HepG2 (cell line): Measurements from ENCODE around the gene ALK. TPM values are rescaled to one million over a fixed set of nuclear protein-coding genes. Genes with fewer than 3 reads are reported as not detected.

Experiments
- ATAC-seq: fragments of 200-7000 bp; cut with Tn5 transposase; 3 replicates; pipeline ENCODE4 v1.9.1; 2020; ENCODE audit warnings: mild to moderate bottlenecking, moderate library complexity
- BruUV-seq: library from RNA; stranded (reverse); fragments of 400-500 nt; replicated peaks from 2 replicates; lab custom pipeline; 2021; lab: Mats Ljungman, UMichigan
- CTCF ChIA-PET: fragments of 300-600 bp; formaldehyde crosslinking; extraction: SDS; loops from one replicate; lab custom pipeline; 2021; ENCODE audit warnings: low total read pairs, inconsistent platforms, low intra/inter-chr PET ratio; lab: Yijun Ruan, JAX
- POLR2A ChIA-PET: fragments of 350-600 bp; sonication (Branson Sonifier 250); formaldehyde crosslinking; loops from one replicate; lab custom pipeline; 2020; ENCODE audit warnings: antibody characterized with exemption, inconsistent platforms; lab: Yijun Ruan, JAX
- DNase-seq: peaks from one replicate; pipeline ENCODE4 v3.0.0-alpha.2; 2015; ENCODE audit warnings: low spot score
- FAIRE-seq: peaks from 3 replicates; lab custom pipeline; 2011; peaks lifted over from hg19 to GRCh38; lab: Jason Lieb, UNC
- H2AFZ ChIP-seq: one replicate; pipeline ENCODE4 v1.6.1; 2011; ENCODE audit warnings: low read length, inconsistent platforms
- H3K27ac ChIP-seq: fragments of 300-600 bp; 3 replicates; pipeline ENCODE4 v1.8.0; 2011; ENCODE audit warnings: mixed run types, mild to moderate bottlenecking, mixed read lengths, low read length, inconsistent platforms; ENCODE audit not compliant: insufficient read depth; ENCODE audit errors: extremely low read length
- H3K27me3 ChIP-seq, 2 experiments: fragments of 200-600 bp in 1 of 2; 2 replicates in 1 of 2; 3 replicates in 1 of 2; pipeline versions ENCODE4 v1.6.0 to v1.8.0; 2011; ENCODE audit warnings: low read length in 2 of 2, mild to moderate bottlenecking in 2 of 2, moderate library complexity in 2 of 2, inconsistent platforms in 1 of 2; ENCODE audit not compliant: insufficient read depth in 2 of 2, control insufficient read depth in 1 of 2
- H3K36me3 ChIP-seq, 2 experiments: fragments of 200-600 bp in 1 of 2; replicated peaks in 1 of 2; 2 replicates in 1 of 2; 3 replicates in 1 of 2; pipeline versions ENCODE4 v1.5.1 to v1.8.0; 2011; ENCODE audit warnings: low read length in 2 of 2, inconsistent platforms in 1 of 2; ENCODE audit not compliant: insufficient read depth in 2 of 2, control insufficient read depth in 1 of 2
- H3K4me1 ChIP-seq: 2 replicates; pipeline ENCODE4 v1.5.1; 2012; ENCODE audit warnings: low read length, inconsistent platforms; ENCODE audit not compliant: insufficient read depth
- H3K4me2 ChIP-seq: 2 replicates; pipeline ENCODE4 v1.6.0; 2011; ENCODE audit warnings: low read depth, low read length, inconsistent platforms
- H3K4me3 ChIP-seq, 3 experiments: fragments of 200-600 bp in 1 of 3; sonication (generic), shearing (Covaris generic) in 1 of 3; replicated peaks in 1 of 3; 2 replicates each; pipeline ENCODE4 v1.5.1; 2011 to 2016; ENCODE audit warnings: low read length in 3 of 3, inconsistent platforms in 2 of 3, low read depth in 2 of 3, mild to moderate bottlenecking in 2 of 3, control low read depth in 1 of 3, mixed read lengths in 1 of 3; ENCODE audit not compliant: insufficient read depth in 1 of 3
- H3K79me2 ChIP-seq: one replicate; pipeline ENCODE4 v1.6.1; 2011; ENCODE audit warnings: low read length, inconsistent platforms; ENCODE audit not compliant: insufficient read depth
- H3K9ac ChIP-seq: 2 replicates; pipeline ENCODE4 v1.6.0; 2011; ENCODE audit warnings: mild to moderate bottlenecking, low read depth, low read length, inconsistent platforms; ENCODE audit not compliant: insufficient read depth
- H3K9me3 ChIP-seq: 2 replicates; pipeline ENCODE4 v1.5.1; 2012; ENCODE audit warnings: mild to moderate bottlenecking, low read length
- H4K20me1 ChIP-seq: 2 replicates; pipeline ENCODE4 v1.6.0; 2011; ENCODE audit warnings: inconsistent platforms, mild to moderate bottlenecking, low read length, moderate library complexity; ENCODE audit not compliant: insufficient read depth
- CENPBD1 ChIP-seq: sonication (generic); formaldehyde crosslinking; IDR thresholded peaks from 2 replicates; pipeline ENCODE4 v1.8.0; 2022; ENCODE audit warnings: missing genetic modification reagents, low read depth, mild to moderate bottlenecking, borderline replicate concordance
- FOXP1 ChIP-seq, 2 experiments: fragments of 450-650 bp in 1 of 2; IDR thresholded peaks; 2 replicates each; pipeline ENCODE4 v1.6.1; 2017 to 2018; ENCODE audit warnings: antibody characterized with exemption in 1 of 2
- JUND ChIP-seq: sonication (generic); formaldehyde crosslinking; IDR thresholded peaks from 2 replicates; pipeline ENCODE4 v1.8.0; 2022; ENCODE audit warnings: mild to moderate bottlenecking, missing genetic modification reagents
- KDM1A ChIP-seq: IDR thresholded peaks from 2 replicates; pipeline ENCODE4 v1.6.1; 2016; ENCODE audit warnings: missing compliant biosample characterization
- LRRFIP1 ChIP-seq: sonication (generic); formaldehyde crosslinking; conservative IDR thresholded peaks from 2 replicates; pipeline ENCODE4 v1.4.0; 2020; ENCODE audit warnings: missing genetic modification reagents
- MAFF ChIP-seq: IDR thresholded peaks from 2 replicates; pipeline ENCODE4 v1.6.1; 2011; ENCODE audit warnings: low read depth, low read length, improper control_type of control experiment
- MAFK ChIP-seq, 2 experiments: IDR thresholded peaks in 1 of 2; conservative IDR thresholded peaks in 1 of 2; 2 replicates each; pipeline ENCODE4 v1.6.1; 2011; ENCODE audit warnings: improper control_type of control experiment in 2 of 2, low read length in 2 of 2
- SMAD1 ChIP-seq: sonication (generic); formaldehyde crosslinking; IDR thresholded peaks from 2 replicates; pipeline ENCODE4 v1.4.0; 2020; ENCODE audit warnings: missing genetic modification reagents, low read depth, mild to moderate bottlenecking, borderline replicate concordance
- SMAD9 ChIP-seq: sonication (generic); formaldehyde crosslinking; IDR thresholded peaks from 2 replicates; pipeline ENCODE4 v1.5.1; 2020; ENCODE audit warnings: mild to moderate bottlenecking, missing genetic modification reagents
- ZFP1 ChIP-seq: IDR thresholded peaks from 2 replicates; pipeline ENCODE4 v1.6.1; 2016
- ZKSCAN1 ChIP-seq: fragments of 150-350 bp; IDR thresholded peaks from 2 replicates; pipeline ENCODE4 v1.6.1; 2014; ENCODE audit warnings: low read length
- ZNF558 ChIP-seq: sonication (generic); formaldehyde crosslinking; IDR thresholded peaks from 2 replicates; pipeline ENCODE4 v1.9.0; 2022; ENCODE audit warnings: mild to moderate bottlenecking, missing genetic modification reagents, borderline replicate concordance
- ZNF768 ChIP-seq: sonication (generic); formaldehyde crosslinking; IDR thresholded peaks from 2 replicates; pipeline ENCODE4 v1.4.0; 2020; ENCODE audit warnings: missing genetic modification reagents
- ZNF776 ChIP-seq: sonication (generic); formaldehyde crosslinking; IDR thresholded peaks from 2 replicates; pipeline ENCODE4 v1.4.0; 2020; ENCODE audit warnings: mild to moderate bottlenecking, missing genetic modification reagents
- WGBS: methylation state at CpG from one replicate; pipeline ENCODE4 v1.1.6; 2017; ENCODE audit warnings: low lambda C conversion rate; 5-methylcytosine and 5-hydroxymethylcytosine counted together
- in situ Hi-C: cut with HindIII; loops from 2 replicates; pipeline ENCODE4 v1.10.0; 2017; ENCODE audit warnings: low pct_unique_long_range_greater_than_20kb; ENCODE audit not compliant: extremely low pct_ligation_motif_present
- intact Hi-C: fragments of 100-400 bp; cut with micrococcal nuclease; formaldehyde crosslinking; loops from one replicate; pipeline ENCODE4 v1.10.0; 2022; ENCODE audit not compliant: unreplicated experiment
- polyA plus RNA-seq, 8 experiments: library from polyadenylated mRNA; depleted of rRNA in 3 of 8; stranded (reverse) in 7 of 8; unstranded in 1 of 8; fragments of >200 nt; fragmentation: Illumina TruSeq in 4 of 8; extraction: Trizol in 4 of 8; gene quantifications; 2 replicates each; pipeline versions ENCODE4 v1.2.1 to v1.2.3, GENCODE V29; 2011 to 2016; ENCODE audit warnings: low read depth in 4 of 8, missing spikeins in 1 of 8, mixed read lengths in 1 of 8; ENCODE audit not compliant: insufficient read depth in 1 of 8
- total RNA-seq, 5 experiments: library from RNA; depleted of rRNA; stranded (reverse); fragments of >200 nt; fragmentation: Illumina TruSeq; extraction: Trizol; gene quantifications; 2 replicates each; pipeline ENCODE4 v1.2.3, GENCODE V29; 2016; ENCODE audit warnings: low read depth in 1 of 5

ALK gene
- total and polyA plus RNA-seq, 2 of the 13 experiments (the other 11 are each of a cell fraction or from before 2014, with no cell fraction given) = not detected

GRCh38 chr2:29485117-29485516 is 436.3 kb downstream of the ALK start:
- ATAC-seq (no peak), DNase-seq (no peak), FAIRE-seq (no peak)
- Histone ChIP-seq H3K4me3 (no peak overlapping the region), H3K27me3 (peaks cover 0 to 2% of the 10 kb centered on the region in 2 experiments; a peak in 2 of 5 replicates), H3K79me2 (no peaks in the 10 kb centered on the region), H3K27ac (no peak overlapping the region), H3K9me3 (no peaks in the 10 kb centered on the region), H3K9ac (no peak overlapping the region), H3K36me3 (no peaks in the 10 kb centered on the region), H2AFZ (no peak overlapping the region), H4K20me1 (no peaks in the 10 kb centered on the region), H3K4me2 (no peak overlapping the region), H3K4me1 (no peaks in the 10 kb centered on the region)
- TF ChIP-seq ZNF558 (CRISPR knock-in tag) (no peak), MAFF (peak; percentile 56), MAFK (conservative IDR thresholded peaks at IDR 0.05 in 1 of 2, IDR thresholded peaks at IDR 0.05 in 1 of 2; ENCODE audit: low read length in 2 of 2) (peak; percentile 36 to 73; a peak in 3 of 4 replicates), LRRFIP1 (no peak), ZKSCAN1 (no peak), ZNF768 (CRISPR knock-in tag) (no peak), ZFP1 (CRISPR knock-in tag) (no peak)
- BruUV-seq = no TSS peak
- POLR2A ChIA-PET = no interaction called here
- intact Hi-C loops (no loop called here), in situ Hi-C loops (no loop called here)
- CTCF ChIA-PET = no interaction called here

GRCh38 chr2:29482867-29483266 is 438.5 kb downstream of the ALK start:
- no peak overlapping the region for H3K9ac ChIP-seq
- WGBS = 5% methylated on average over 3 of the region's 3 CpGs
- POLR2A ChIA-PET = no interaction called here
- no peak for TF ChIP-seq JUND (CRISPR knock-in tag)
- no peak for TF ChIP-seq KDM1A (CRISPR knock-in tag)
- TF ChIP-seq ZNF776 = no peak
- no peak for TF ChIP-seq CENPBD1
- no peak for TF ChIP-seq FOXP1 (IDR thresholded peaks at IDR 0.05)
- TF ChIP-seq FOXP1 (CRISPR knock-in tag; IDR thresholded peaks at IDR 0.05) = no peak
- TF ChIP-seq SMAD9 (CRISPR knock-in tag) = no peak
- no peak for TF ChIP-seq SMAD1
- no peak for ATAC-seq
- no peak overlapping the region for H3K27ac ChIP-seq
- no peaks in the 10 kb centered on the region for H3K79me2 ChIP-seq
- CTCF ChIA-PET = no interaction called here
- H2AFZ ChIP-seq = no peak overlapping the region
- H3K4me1 ChIP-seq = no peaks in the 10 kb centered on the region
- no peaks in the 10 kb centered on the region for H4K20me1 ChIP-seq
- H3K4me3 ChIP-seq = no peak overlapping the region
- intact Hi-C loops = no loop called here
- H3K4me2 ChIP-seq = no peak overlapping the region
- no TSS peak for BruUV-seq
- peaks cover 5 to 6% of the 10 kb centered on the region in 2 experiments; a peak in 2 of 5 replicates for H3K27me3 ChIP-seq
- in situ Hi-C loops = no loop called here
- FAIRE-seq = no peak
- no peaks in the 10 kb centered on the region for H3K9me3 ChIP-seq
- H3K36me3 ChIP-seq = no peaks in the 10 kb centered on the region
- DNase-seq = no peak
